Liver (tissue), 9 donors: ENCODE data around the gene ANP32A. TPM values are rescaled to one million over a fixed set of nuclear protein-coding genes. Genes with fewer than 3 reads are reported as not detected.

Experiments
- DNase-seq: peaks from one replicate; pipeline ENCODE4 v3.0.0-alpha.2; 2017; ENCODE audit warnings: low spot score
- H3K27ac ChIP-seq, 2 donors: one replicate each; pipeline ENCODE4 v1.7.0; 2013; ENCODE audit warnings: inconsistent platforms in 2 of 2, low read length in 2 of 2, control low read depth in 1 of 2, low read depth in 1 of 2, mild to moderate bottlenecking in 1 of 2
- H3K27me3 ChIP-seq, 4 donors: one replicate each; pipeline versions ENCODE4 v1.6.1 to v1.7.0; 2013; ENCODE audit warnings: low read length in 3 of 4, inconsistent platforms in 1 of 4, mild to moderate bottlenecking in 1 of 4, moderate library complexity in 1 of 4; ENCODE audit not compliant: control insufficient read depth in 4 of 4, insufficient read depth in 4 of 4
- H3K36me3 ChIP-seq, 4 donors: one replicate each; pipeline versions ENCODE4 v1.6.1 to v1.7.0; 2013; ENCODE audit warnings: low read length in 3 of 4, mild to moderate bottlenecking in 3 of 4, low read depth in 1 of 4, moderate library complexity in 1 of 4; ENCODE audit not compliant: control insufficient read depth in 4 of 4, insufficient read depth in 3 of 4
- H3K4me1 ChIP-seq, 4 donors: one replicate each; pipeline versions ENCODE4 v1.6.1 to v1.7.0; 2013; ENCODE audit warnings: low read length in 3 of 4, mild to moderate bottlenecking in 3 of 4, moderate library complexity in 1 of 4; ENCODE audit not compliant: control insufficient read depth in 4 of 4, insufficient read depth in 4 of 4
- H3K4me3 ChIP-seq, 3 donors: one replicate each; pipeline versions ENCODE4 v1.6.1 to v1.7.0; 2013; ENCODE audit warnings: low read length in 3 of 3, control low read depth in 1 of 3, low read depth in 1 of 3, mild to moderate bottlenecking in 1 of 3
- H3K9ac ChIP-seq, 2 donors: one replicate each; pipeline ENCODE4 v1.7.0; 2013; ENCODE audit warnings: low read length in 2 of 2, mild to moderate bottlenecking in 2 of 2, moderate library complexity in 2 of 2, control low read depth in 1 of 2, low read depth in 1 of 2
- H3K9me3 ChIP-seq, 4 donors: one replicate each; pipeline versions ENCODE4 v1.6.1 to v1.7.0; 2013; ENCODE audit warnings: low read length in 3 of 4; ENCODE audit not compliant: control insufficient read depth in 4 of 4
- ATF3 ChIP-seq: IDR thresholded peaks from 2 replicates; pipeline ENCODE4 v1.6.1; 2016; ENCODE audit warnings: antibody characterized with exemption
- EGR1 ChIP-seq, 2 donors: IDR thresholded peaks; 2 replicates each; pipeline ENCODE4 v1.6.1; 2016 to 2018; ENCODE audit warnings: antibody characterized with exemption in 2 of 2, low read depth in 2 of 2
- FOXA2 ChIP-seq: IDR thresholded peaks from 2 replicates; pipeline ENCODE4 v1.6.1; 2016; ENCODE audit warnings: antibody characterized with exemption
- GABPA ChIP-seq, 2 donors: IDR thresholded peaks in 1 of 2; conservative IDR thresholded peaks in 1 of 2; 2 replicates each; pipeline ENCODE4 v1.6.1; 2016; ENCODE audit warnings: antibody characterized with exemption in 2 of 2, mild to moderate bottlenecking in 1 of 2, moderate library complexity in 1 of 2
- HNF4G ChIP-seq: IDR thresholded peaks from 2 replicates; pipeline ENCODE4 v1.6.1; 2016; ENCODE audit warnings: antibody characterized with exemption
- JUND ChIP-seq, 2 donors: IDR thresholded peaks; 2 replicates each; pipeline ENCODE4 v1.6.1; 2016; ENCODE audit warnings: antibody characterized with exemption in 2 of 2
- MAX ChIP-seq: IDR thresholded peaks from 2 replicates; pipeline ENCODE4 v1.6.1; 2016; ENCODE audit warnings: antibody characterized with exemption
- NR2F2 ChIP-seq: IDR thresholded peaks from 2 replicates; pipeline ENCODE4 v1.6.1; 2016; ENCODE audit warnings: antibody characterized with exemption
- RAD21 ChIP-seq, 2 donors: IDR thresholded peaks; 2 replicates each; pipeline ENCODE4 v1.6.1; 2016; ENCODE audit warnings: antibody characterized with exemption in 2 of 2, mild to moderate bottlenecking in 2 of 2
- REST ChIP-seq: IDR thresholded peaks from 2 replicates; pipeline ENCODE4 v1.6.1; 2016; ENCODE audit warnings: antibody characterized with exemption, mild to moderate bottlenecking
- RXRA ChIP-seq, 2 donors: IDR thresholded peaks; 2 replicates each; pipeline ENCODE4 v1.6.1; 2017 to 2018; ENCODE audit warnings: antibody characterized with exemption in 2 of 2, mild to moderate bottlenecking in 1 of 2
- TAF1 ChIP-seq: conservative IDR thresholded peaks from 2 replicates; pipeline ENCODE4 v1.6.1; 2016; ENCODE audit warnings: antibody characterized with exemption, mild to moderate bottlenecking
- ZBTB33 ChIP-seq: IDR thresholded peaks from 2 replicates; pipeline ENCODE4 v1.6.1; 2016; ENCODE audit warnings: antibody characterized with exemption
- WGBS: extraction: QIAGEN DNeasy Blood & Tissue Kit; methylation state at CpG from one replicate; pipeline ENCODE4 v1.1.7; 2013; 5-methylcytosine and 5-hydroxymethylcytosine counted together
- polyA plus RNA-seq, 2 donors: library from polyadenylated mRNA; stranded (reverse) in 1 of 2; unstranded in 1 of 2; fragments of 200-250 nt in 1 of 2; fragments of >200 nt in 1 of 2; fragmentation: Nextera tagmentation in 1 of 2; extraction: Ambion mirVana in 1 of 2; gene quantifications; one replicate each; pipeline versions ENCODE4 v1.2.1 to v1.2.3, GENCODE V29; 2013 to 2015
- total RNA-seq, 2 donors: library from RNA; depleted of rRNA; stranded (reverse); fragments of >200 nt; gene quantifications; one replicate each; pipeline ENCODE4 v1.2.3, GENCODE V29; 2014
- donor health status: healthy.
- donor health status: healthy.
- donor health status: healthy.
- donor health status: healthy.
- donor health status: healthy.

Gene ANP32A
- total and polyA plus RNA-seq, 4 donors: 30.5 to 60.4 (median 39.4) TPM

- TF ChIP-seq REST: no peak
Measured at GRCh38 chr15:68846851-68847439, 26.2 kb upstream of the ANP32A start (continued).

- no peaks in the 10 kb centered on the region for H3K36me3 ChIP-seq
- H3K4me1 ChIP-seq: peaks cover 0 to 5% (median 0%) of the 10 kb centered on the region in 4 donors
- no peak for TF ChIP-seq RXRA (IDR thresholded peaks at IDR 0.05)
- no peak for TF ChIP-seq JUND (IDR thresholded peaks at IDR 0.05)
- TF ChIP-seq MAX: no peak
- no peak for TF ChIP-seq NR2F2
- no peak for TF ChIP-seq GABPA (IDR thresholded peaks at IDR 0.05 in 1 of 2, conservative IDR thresholded peaks at IDR 0.05 in 1 of 2)
- TF ChIP-seq REST: no peak
- TF ChIP-seq RAD21 (IDR thresholded peaks at IDR 0.05): no peak
- TF ChIP-seq ATF3: no peak
- TF ChIP-seq ZBTB33: no peak
- TF ChIP-seq HNF4G: no peak
- no peak for TF ChIP-seq TAF1
- TF ChIP-seq EGR1 (IDR thresholded peaks at IDR 0.05; ENCODE audit: low read depth in 2 of 2): no peak
- no peak for TF ChIP-seq FOXA2
- no peak overlapping the region for H3K4me3 ChIP-seq
- no peak overlapping the region for H3K27ac ChIP-seq
- H3K27me3 ChIP-seq: peaks cover 0 to 10% (median 4%) of the 10 kb centered on the region in 4 donors
- no peak for DNase-seq
- WGBS: 76% methylated on average over 5 of the region's 5 CpGs
- no peaks in the 10 kb centered on the region for H3K9me3 ChIP-seq
- H3K9ac ChIP-seq: no peak overlapping the region
Measured at GRCh38 chr15:68844856-68845550, 24.3 kb upstream of the ANP32A start.
